ENCODE results near the gene KCNMA1.

DNA sequence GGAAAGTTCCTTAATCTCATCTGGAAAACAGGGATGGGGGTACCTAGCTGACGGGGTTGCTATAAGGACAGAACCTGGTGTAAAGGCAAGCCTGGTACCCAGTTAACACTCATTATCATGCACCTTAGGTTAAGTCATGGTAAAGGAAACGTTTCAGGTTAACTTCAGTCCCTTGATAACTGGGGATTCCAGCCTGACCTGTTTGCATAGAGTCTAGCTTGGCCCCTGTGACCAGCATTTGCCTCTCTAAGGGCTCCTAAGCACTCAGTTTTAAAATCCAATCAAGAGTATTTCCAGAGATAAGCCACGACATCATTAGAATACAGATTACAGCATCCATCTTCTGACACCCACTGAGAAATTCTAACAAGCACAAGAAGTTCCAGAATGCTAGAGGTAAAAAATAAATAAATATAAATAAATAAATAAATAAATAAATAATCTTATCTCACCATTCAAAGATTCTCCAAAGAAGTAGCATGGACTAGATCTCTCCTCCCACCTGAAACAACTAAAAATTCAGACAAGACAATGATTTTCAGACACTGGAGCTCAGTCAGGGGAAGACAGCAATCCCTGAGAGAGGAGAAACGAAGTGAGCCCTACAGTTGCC is 184.6 kb downstream of the KCNMA1 start:
- TF ChIP-seq, protein P1, sequence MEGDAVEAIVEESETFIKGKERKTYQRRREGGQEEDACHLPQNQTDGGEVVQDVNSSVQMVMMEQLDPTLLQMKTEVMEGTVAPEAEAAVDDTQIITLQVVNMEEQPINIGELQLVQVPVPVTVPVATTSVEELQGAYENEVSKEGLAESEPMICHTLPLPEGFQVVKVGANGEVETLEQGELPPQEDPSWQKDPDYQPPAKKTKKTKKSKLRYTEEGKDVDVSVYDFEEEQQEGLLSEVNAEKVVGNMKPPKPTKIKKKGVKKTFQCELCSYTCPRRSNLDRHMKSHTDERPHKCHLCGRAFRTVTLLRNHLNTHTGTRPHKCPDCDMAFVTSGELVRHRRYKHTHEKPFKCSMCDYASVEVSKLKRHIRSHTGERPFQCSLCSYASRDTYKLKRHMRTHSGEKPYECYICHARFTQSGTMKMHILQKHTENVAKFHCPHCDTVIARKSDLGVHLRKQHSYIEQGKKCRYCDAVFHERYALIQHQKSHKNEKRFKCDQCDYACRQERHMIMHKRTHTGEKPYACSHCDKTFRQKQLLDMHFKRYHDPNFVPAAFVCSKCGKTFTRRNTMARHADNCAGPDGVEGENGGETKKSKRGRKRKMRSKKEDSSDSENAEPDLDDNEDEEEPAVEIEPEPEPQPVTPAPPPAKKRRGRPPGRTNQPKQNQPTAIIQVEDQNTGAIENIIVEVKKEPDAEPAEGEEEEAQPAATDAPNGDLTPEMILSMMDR (IDR thresholded peaks at IDR 0.05) = no peak
- no peak for TF ChIP-seq POLR2A (IDR thresholded peaks at IDR 0.05)
